ENCODE results near the gene IKBKG. TPM values are rescaled to one million over a fixed set of nuclear protein-coding genes. Genes with fewer than 3 reads are reported as not detected.
A peak's percentile ranks its signal among the peaks of the same experiment; 100 is the strongest.

IKBKG gene
- total and polyA plus RNA-seq, 4 experiments from 2014 or later = 28.2 to 44.7 (median 39.5) TPM

DNA sequence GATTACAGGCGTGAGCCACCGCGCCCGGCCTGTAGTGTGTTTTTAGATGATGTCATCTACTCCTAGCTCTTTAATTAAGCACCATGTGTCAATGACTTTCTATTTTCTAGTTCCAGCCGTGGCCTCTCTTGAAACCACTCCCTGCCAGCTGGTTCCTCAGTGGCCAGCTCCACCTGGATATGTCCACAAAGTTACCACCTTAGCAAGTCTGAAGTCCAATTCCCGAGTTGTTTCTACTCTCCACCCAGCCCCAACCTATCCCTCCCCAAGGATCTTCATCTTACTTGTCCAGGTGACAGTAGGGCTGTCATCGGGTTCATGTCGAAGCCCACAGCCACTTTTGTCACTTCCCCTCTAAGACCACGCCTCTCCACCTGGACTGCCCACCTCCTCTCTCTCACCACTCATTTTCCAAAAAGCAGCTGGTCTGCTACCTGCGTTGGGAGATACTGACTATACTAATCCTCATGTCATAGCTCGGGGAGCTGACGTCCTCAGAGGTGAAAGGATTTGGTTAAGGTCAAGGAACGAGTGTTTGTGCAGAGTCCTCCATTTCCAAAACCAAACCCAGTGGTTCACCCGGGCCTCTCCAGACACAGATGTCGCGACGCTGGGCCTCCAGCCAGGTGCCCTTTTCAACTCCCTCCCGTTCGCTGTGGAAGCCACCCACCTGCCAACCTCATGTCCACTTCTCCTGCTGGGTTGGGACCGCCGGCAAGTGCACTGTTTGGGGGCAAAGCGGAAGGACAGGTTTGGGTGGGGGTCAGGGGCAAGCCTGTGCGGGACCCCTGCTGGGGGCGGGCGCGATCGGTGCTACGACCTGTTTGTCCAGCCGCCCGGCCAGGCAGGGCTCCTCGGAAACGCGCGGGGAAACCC lies 32.1 kb upstream of the IKBKG start:
- peak in 4 of 5 donors; percentile 9 to 18 (median 15) for DNase-seq
- peak overlapping the region; percentile 61 to 84 (median 82) for H3K4me3 Mint-ChIP-seq
- intact Hi-C loops (cut with micrococcal nuclease) = loop anchor here (5.0 kb wide), 2 partner anchors 58 to 78 kb away; partner anchors contain the start of genes GDI1 and PLXNA3
- H3K27me3 Mint-ChIP-seq = no peaks in the 10 kb centered on the region
- Histone ChIP-seq H3K27ac (ENCODE audit: low read depth, low read length) (peak overlapping the region; percentile 81), H3K4me3 (ENCODE audit: low read length in 2 of 2) (peak overlapping the region; percentile 28 to 56), H3K27me3 (ENCODE audit: insufficient read depth, low read length) (no peaks in the 10 kb centered on the region), H3K4me1 (ENCODE audit: insufficient read depth, low read length) (peaks cover 18% of the 10 kb centered on the region), H3K9me3 (ENCODE audit: control insufficient read depth in 1 of 2, low read length in 2 of 2) (no peaks in the 10 kb centered on the region), H3K36me3 (ENCODE audit: insufficient read depth, low read length) (no peaks in the 10 kb centered on the region)
- H3K9me3 Mint-ChIP-seq = no peaks in the 10 kb centered on the region
- H3K27ac Mint-ChIP-seq = peak overlapping the region; percentile 47 to 91 (median 86)
- peaks cover 0 to 3% of the 10 kb centered on the region in 2 donors for H3K36me3 Mint-ChIP-seq
- CTCF ChIA-PET (ENCODE audit: partially characterized antibody) = interaction anchor here (0.9 to 1.0 kb wide), 2 partner anchors 11 to 16 kb away, joined by 3 read pairs; no protein-coding TSS in a partner anchor
- POLR2A ChIA-PET (ENCODE audit: partially characterized antibody) = interaction anchor here (0.9 to 4.2 kb wide), 10 partner anchors 11 to 587 kb away, joined by 3 to 34 read pairs (median 10); partner anchors contain the start of genes PLXNA3, RPL10, SLC10A3 and TAFAZZIN
- H3K4me1 Mint-ChIP-seq = peaks cover 10 to 32% (median 21%) of the 10 kb centered on the region in 4 donors

DNA sequence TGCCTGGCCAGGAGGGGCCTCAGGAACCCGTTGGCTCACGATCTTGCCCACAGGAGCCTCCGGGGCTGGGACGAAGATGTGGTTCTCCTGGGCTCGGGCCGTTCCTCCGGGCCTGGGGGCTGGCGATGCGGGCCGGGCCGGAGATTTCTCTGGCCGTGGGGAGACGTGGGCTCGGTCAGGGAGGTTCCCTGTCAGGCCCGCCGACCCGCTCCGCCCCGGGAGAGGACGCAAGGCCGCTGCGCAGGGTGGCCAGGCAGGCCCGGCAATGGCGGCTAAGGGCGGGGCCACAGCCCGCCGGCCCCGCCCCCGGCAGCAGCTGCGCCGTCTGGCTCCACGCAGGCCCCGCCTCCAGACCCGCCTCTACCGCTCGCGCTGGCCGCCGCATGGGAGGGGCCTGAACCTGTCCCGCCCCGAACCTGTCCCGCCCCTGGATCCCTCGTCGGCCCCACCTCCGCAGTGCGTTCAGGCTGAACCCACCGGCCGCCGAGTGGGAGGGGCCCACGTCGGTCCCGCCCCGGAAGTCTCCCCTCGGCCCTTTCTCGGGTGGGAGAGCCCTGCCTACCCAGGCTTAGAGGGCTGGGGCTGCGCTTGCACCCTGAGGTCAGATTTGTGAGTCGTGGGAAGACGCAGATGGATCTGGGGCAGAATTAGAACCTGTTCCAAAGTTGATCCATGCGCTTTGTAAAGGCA lies 31.3 kb upstream of the IKBKG start, which contains the start of gene FAM3A:
Gene FAM3A (minus strand): TSS at position 267 of the 690 bp plus-strand sequence. CDS start 460 bp downstream, outside the sequence.
- intact Hi-C loops (cut with micrococcal nuclease) = loop anchor here (1.0 to 5.0 kb wide), 4 partner anchors 26 to 79 kb away; partner anchors contain the start of genes GDI1, LAGE3, PLXNA3 and SLC10A3
- CTCF ChIA-PET (ENCODE audit: partially characterized antibody) = interaction anchor here (1.1 kb wide), 1 partner anchor 11 kb away, joined by 4 read pairs; no protein-coding TSS in a partner anchor
- H3K4me3 Mint-ChIP-seq = peak within 1 kb of the TSS; percentile 83 to 88 (median 85)

DNA sequence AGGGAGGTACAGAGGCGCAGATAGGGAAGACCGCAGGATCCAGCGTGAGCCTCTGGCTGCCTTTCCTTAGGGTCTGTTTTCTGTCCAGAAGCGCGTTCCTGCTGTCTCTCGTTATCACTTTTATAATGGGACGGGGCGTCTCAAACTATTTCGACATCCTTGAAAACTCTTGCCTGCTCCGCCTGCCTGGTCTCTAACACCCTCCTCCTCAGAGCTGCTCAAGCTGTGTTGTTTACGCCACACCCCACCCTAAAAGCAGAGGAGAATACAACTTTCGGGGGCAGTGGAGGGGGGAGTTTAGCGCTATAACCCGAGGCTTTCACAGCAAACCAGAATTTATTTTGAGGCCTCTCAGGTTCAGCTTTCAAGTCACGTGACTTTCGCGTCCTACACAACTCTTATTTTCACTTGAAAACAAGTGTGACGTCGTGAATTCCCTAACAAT lies 30.7 kb upstream of the IKBKG start:
- peak overlapping the region; percentile 74 to 95 (median 92) for H3K27ac Mint-ChIP-seq
- intact Hi-C loops (cut with micrococcal nuclease) = loop anchor here (1.0 to 5.0 kb wide), 4 partner anchors 26 to 79 kb away; partner anchors contain the start of genes GDI1, LAGE3, PLXNA3 and SLC10A3
- Histone ChIP-seq H3K36me3 (ENCODE audit: insufficient read depth, low read length) (no peaks in the 10 kb centered on the region), H3K4me1 (ENCODE audit: insufficient read depth, low read length) (peaks cover 14% of the 10 kb centered on the region), H3K27me3 (ENCODE audit: insufficient read depth, low read length) (no peaks in the 10 kb centered on the region), H3K27ac (ENCODE audit: low read depth, low read length) (peak overlapping the region; percentile 81), H3K9me3 (ENCODE audit: control insufficient read depth in 1 of 2, low read length in 2 of 2) (no peaks in the 10 kb centered on the region), H3K4me3 (ENCODE audit: low read length in 2 of 2) (peak overlapping the region; percentile 42 to 53)
- peak in 1 of 5 donors; percentile 16 for DNase-seq
- ChIA-PET CTCF (ENCODE audit: partially characterized antibody) (interaction anchor here (1.1 kb wide), 1 partner anchor 10 kb away, joined by 4 read pairs; no protein-coding TSS in a partner anchor), POLR2A (ENCODE audit: partially characterized antibody) (interaction anchor here (0.7 to 4.2 kb wide), 13 partner anchors 10 to 138 kb away, joined by 3 to 34 read pairs (median 6); partner anchors contain the start of genes ATP6AP1, EMD, PLXNA3 and RPL10)
- no peaks in the 10 kb centered on the region for H3K9me3 Mint-ChIP-seq
- H3K27me3 Mint-ChIP-seq = no peaks in the 10 kb centered on the region
- H3K4me3 Mint-ChIP-seq = peak overlapping the region; percentile 80 to 88 (median 85)
- peaks cover 8 to 24% (median 15%) of the 10 kb centered on the region in 4 donors for H3K4me1 Mint-ChIP-seq
- peaks cover 0 to 1% of the 10 kb centered on the region in 2 donors for H3K36me3 Mint-ChIP-seq

More for the DNA sequence above, 31.3 kb upstream of the IKBKG start, which contains the start of gene FAM3A:
- peaks cover 10 to 29% (median 16%) of the 10 kb centered on the region in 4 donors for H3K4me1 Mint-ChIP-seq
- H3K36me3 Mint-ChIP-seq = peaks cover 0 to 2% of the 10 kb centered on the region in 2 donors
- no peaks in the 10 kb centered on the region for H3K27me3 Mint-ChIP-seq
- H3K4me3 ChIP-seq (ENCODE audit: low read length in 2 of 2) = peak within 1 kb of the TSS; percentile 42 to 56
- DNase-seq = peak; percentile 87 to 90 (median 89)
- peak within 1 kb of the TSS; percentile 81 for H3K27ac ChIP-seq (ENCODE audit: low read depth, low read length)
- peak within 1 kb of the TSS; percentile 74 to 95 (median 92) for H3K27ac Mint-ChIP-seq
- no peaks in the 10 kb centered on the region for H3K9me3 ChIP-seq (ENCODE audit: control insufficient read depth in 1 of 2, low read length in 2 of 2)
- H3K27me3 ChIP-seq (ENCODE audit: insufficient read depth, low read length) = no peaks in the 10 kb centered on the region
- no peaks in the 10 kb centered on the region for H3K36me3 ChIP-seq (ENCODE audit: insufficient read depth, low read length)
- H3K9me3 Mint-ChIP-seq = no peaks in the 10 kb centered on the region
- POLR2A ChIA-PET (ENCODE audit: partially characterized antibody) = interaction anchor here (0.9 to 4.2 kb wide), 12 partner anchors 11 to 588 kb away, joined by 3 to 34 read pairs (median 6); partner anchors contain the start of genes EMD, PLXNA3, RPL10 and SLC10A3
- H3K4me1 ChIP-seq (ENCODE audit: insufficient read depth, low read length) = peaks cover 18% of the 10 kb centered on the region

DNA sequence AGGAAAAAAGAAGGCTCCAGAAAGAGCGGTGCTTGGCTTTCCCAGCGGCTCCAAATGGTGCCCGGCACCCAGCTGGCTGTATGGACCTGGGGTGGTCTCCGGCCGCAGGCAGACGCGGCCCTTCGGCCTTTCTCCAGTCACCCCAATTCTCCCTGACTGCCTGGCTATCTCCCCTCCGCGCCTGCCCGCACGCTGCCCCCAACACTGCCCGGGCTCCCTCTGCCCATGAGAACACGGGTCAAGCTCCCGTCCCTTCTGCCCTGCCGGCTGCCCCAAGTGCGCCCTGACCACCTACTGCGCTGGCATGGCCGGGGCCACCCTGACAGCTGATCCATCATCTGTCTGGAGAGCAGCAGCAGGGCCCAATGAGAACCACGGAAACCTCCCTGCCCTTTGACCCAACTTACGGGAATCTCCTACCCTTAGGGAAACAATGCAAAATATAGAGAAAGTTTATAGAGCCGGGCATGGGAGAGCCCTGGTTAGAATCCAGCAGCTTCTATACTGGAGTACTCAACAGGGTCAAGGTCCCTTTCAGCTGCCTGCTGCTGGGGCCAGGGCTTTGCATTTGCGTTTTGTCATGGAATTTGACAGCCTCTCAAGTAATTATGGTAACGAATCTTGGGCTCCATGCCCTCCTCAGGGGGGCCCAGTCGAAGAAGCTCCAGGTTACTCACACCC lies 30.2 kb upstream of the IKBKG start:
- peaks cover 0 to 1% of the 10 kb centered on the region in 2 donors for H3K36me3 Mint-ChIP-seq
- Histone ChIP-seq H3K27me3 (ENCODE audit: insufficient read depth, low read length) (no peaks in the 10 kb centered on the region), H3K27ac (ENCODE audit: low read depth, low read length) (no peak overlapping the region), H3K4me3 (ENCODE audit: low read length in 2 of 2) (no peak overlapping the region), H3K4me1 (ENCODE audit: insufficient read depth, low read length) (peaks cover 13% of the 10 kb centered on the region), H3K9me3 (ENCODE audit: control insufficient read depth in 1 of 2, low read length in 2 of 2) (no peaks in the 10 kb centered on the region), H3K36me3 (ENCODE audit: insufficient read depth, low read length) (no peaks in the 10 kb centered on the region)
- no peaks in the 10 kb centered on the region for H3K27me3 Mint-ChIP-seq
- H3K4me1 Mint-ChIP-seq = peaks cover 8 to 21% (median 15%) of the 10 kb centered on the region in 4 donors
- ChIA-PET CTCF (ENCODE audit: partially characterized antibody) (interaction anchor here (1.0 to 1.1 kb wide), 2 partner anchors 10 kb away, joined by 3 to 4 read pairs; no protein-coding TSS in a partner anchor), POLR2A (ENCODE audit: partially characterized antibody) (interaction anchor here (0.7 to 4.2 kb wide), 12 partner anchors 9 to 155 kb away, joined by 3 to 34 read pairs (median 6); partner anchors contain the start of genes ATP6AP1, PLXNA3, RPL10 and SLC10A3)
- DNase-seq = no peak
- intact Hi-C loops (cut with micrococcal nuclease) = loop anchor here (5.0 kb wide), 2 partner anchors 60 to 80 kb away; partner anchors contain the start of genes GDI1 and PLXNA3
- no peaks in the 10 kb centered on the region for H3K9me3 Mint-ChIP-seq
- H3K4me3 Mint-ChIP-seq = peak overlapping the region in 5 of 8 donors; percentile 34 to 88 (median 80)
- peak overlapping the region in 3 of 7 donors; percentile 29 to 92 (median 74) for H3K27ac Mint-ChIP-seq

DNA sequence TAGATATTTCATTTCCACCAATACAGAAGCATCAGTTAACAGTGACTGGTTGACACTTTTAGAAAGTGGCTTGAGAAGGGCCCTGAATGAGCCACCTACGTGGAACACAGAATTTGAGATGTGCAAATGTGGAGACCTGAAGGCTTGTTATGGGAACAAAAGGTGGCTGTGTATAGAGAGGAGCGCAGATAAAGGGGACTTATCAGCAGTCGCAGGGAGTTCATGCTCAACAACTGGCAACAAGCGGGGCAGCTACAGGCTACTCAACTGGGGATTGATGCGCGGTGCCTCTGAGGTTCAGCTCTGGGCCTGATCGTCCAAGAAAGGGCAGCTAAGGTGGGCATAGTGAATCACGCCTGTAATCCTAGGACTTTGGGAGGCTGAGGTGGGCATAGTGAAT lies 28.0 kb upstream of the IKBKG start:
- H3K4me1 Mint-ChIP-seq = peaks cover 3 to 14% (median 6%) of the 10 kb centered on the region in 4 donors
- intact Hi-C loops (cut with micrococcal nuclease) = loop anchor here (5.0 kb wide), 2 partner anchors 62 to 82 kb away; partner anchors contain the start of genes GDI1 and PLXNA3
- Histone ChIP-seq H3K27me3 (ENCODE audit: insufficient read depth, low read length) (no peaks in the 10 kb centered on the region), H3K27ac (ENCODE audit: low read depth, low read length) (no peak overlapping the region), H3K4me3 (ENCODE audit: low read length in 2 of 2) (no peak overlapping the region), H3K4me1 (ENCODE audit: insufficient read depth, low read length) (peaks cover 13% of the 10 kb centered on the region), H3K36me3 (ENCODE audit: insufficient read depth, low read length) (no peaks in the 10 kb centered on the region), H3K9me3 (ENCODE audit: control insufficient read depth in 1 of 2, low read length in 2 of 2) (no peaks in the 10 kb centered on the region)
- peaks cover 0 to 1% of the 10 kb centered on the region in 2 donors for H3K36me3 Mint-ChIP-seq
- H3K27ac Mint-ChIP-seq = peak overlapping the region in 1 of 7 donors; percentile 36
- ChIA-PET POLR2A (ENCODE audit: partially characterized antibody) (no interaction called here), CTCF (ENCODE audit: partially characterized antibody) (interaction anchor here (1.2 kb wide), 1 partner anchor 8 kb away, joined by 7 read pairs; no protein-coding TSS in a partner anchor)
- DNase-seq = no peak
- H3K27me3 Mint-ChIP-seq = no peaks in the 10 kb centered on the region
- H3K9me3 Mint-ChIP-seq = no peaks in the 10 kb centered on the region
- H3K4me3 Mint-ChIP-seq = no peak overlapping the region

Measured in CD4-positive, alpha-beta memory T cell (primary cell).